KG1 (cell line): ENCODE results near the gene TRIM41.
"Not testable (repeated sequence)": the region's sequence is repeated elsewhere in the genome, so short reads cannot be mapped to it uniquely, and the experiment has no call there.

ENCODE experiments used
- DNase-seq: peaks from one replicate; lab custom pipeline; 2025; lab: John Stamatoyannopoulos, UW

The TRIM41 gene

DNA sequence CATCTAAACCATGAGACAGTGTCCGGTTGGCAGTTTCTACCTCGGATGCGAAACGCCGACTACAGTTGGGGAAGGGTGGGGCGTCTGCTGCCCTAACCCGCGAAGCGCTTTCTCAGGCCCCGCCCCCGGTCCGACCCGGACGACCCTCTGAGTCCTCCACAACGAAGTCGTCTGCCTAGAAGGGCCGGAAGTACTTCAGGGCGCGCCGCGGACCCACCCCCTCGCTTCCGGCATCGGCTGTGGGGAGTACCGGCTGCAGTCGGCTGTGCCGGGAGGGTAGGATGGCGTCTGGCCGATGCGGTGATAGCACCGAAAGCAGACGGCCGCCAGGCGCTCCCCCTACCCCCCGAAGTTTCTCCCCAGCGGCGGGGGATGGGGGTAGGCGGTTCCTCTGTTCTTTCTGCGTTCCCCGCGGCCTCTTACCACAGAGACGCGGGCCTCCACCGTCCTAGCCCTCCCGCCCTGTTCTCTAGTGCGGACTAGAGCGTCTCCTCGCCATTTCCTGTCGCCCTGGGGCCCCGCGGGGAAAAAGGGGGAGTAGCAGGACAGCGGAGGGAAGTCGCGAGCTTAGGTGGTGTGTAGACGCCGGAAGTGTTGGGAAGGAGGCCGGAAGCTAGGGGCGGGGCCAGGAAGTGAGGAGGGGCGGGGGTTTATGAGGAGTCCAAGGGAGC lies at the start of gene TRIM41:
TSS of gene TRIM41 (plus strand) at position 224 of the 671 bp plus-strand sequence. CDS start 719 bp downstream, outside the sequence.
- DNase-seq, result no peak

DNA sequence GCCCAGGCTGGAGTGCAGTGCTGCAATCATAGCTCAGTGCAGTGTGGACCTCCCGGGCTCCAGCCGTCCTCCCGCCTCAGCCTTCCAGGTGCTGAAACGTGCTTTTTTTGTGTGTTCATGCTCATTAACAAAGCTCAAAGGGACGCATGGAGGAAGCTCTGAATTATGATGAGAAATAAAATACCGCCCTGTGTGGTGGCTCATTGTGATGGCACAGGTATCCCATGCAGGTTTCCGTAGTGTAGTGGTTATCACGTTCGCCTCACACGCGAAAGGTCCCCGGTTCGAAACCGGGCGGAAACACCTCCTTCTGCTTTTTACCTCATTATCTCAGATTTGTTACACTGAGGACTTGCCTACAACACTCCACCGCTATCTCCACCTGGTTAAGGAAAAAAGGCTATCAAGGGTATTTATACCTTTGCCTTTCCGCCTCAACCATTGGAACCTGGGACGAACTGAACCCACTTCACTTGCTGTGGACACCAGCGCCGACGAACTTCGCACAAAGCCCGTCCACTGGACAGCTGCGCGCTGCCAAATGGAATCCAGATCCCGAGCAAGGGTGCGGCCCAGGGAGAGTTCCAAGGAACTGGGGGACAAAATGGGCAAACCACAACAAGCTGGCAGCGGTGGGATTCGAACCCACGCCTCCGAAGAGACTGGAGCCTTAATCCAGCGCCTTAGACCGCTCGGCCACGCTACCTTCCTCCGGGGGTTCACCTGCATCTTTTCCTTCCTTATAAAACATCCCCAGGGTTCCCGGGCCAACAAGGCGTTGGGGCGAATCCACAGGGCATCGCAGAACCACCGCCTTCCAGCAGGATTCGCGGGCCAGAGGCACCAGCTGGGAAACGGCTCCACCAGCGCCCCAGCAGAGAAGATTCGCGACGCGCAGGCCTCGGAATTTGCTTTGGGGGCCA lies 49.4 kb upstream of the TRIM41 start:
- DNase-seq, result no peak

DNA sequence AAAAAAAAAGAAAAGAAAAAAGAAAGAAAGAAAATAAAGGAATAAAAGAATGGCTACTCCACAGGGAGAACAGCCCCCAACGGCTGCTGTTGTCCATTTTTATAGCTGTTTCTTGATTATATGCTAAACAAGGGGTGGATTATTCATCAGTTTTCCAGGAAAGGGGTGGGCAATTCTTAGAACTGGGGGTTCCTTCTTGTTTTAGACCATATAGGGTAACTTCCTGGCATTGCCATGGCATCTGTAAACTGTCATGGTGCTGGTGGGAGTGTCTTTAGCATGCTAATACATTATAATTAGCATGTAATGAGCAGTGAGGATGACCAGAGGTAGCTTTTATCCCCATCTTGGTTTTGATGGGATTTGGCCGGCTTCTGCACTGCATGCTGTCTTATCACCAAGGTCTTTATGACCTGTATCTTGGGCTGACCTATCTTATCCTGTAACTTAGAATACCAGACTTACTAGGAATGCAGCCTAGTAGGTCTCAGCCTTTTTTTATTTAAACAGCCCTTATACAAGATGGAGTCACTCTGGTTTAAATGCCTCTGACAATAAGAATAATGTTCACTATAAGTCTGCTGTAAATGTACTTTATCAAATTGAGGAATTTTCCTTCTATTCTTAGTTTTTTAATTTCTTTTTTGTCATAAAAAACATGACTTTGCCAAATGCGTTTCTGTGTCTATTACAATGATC lies 46.7 kb upstream of the TRIM41 start:
- DNase-seq, result no peak

DNA sequence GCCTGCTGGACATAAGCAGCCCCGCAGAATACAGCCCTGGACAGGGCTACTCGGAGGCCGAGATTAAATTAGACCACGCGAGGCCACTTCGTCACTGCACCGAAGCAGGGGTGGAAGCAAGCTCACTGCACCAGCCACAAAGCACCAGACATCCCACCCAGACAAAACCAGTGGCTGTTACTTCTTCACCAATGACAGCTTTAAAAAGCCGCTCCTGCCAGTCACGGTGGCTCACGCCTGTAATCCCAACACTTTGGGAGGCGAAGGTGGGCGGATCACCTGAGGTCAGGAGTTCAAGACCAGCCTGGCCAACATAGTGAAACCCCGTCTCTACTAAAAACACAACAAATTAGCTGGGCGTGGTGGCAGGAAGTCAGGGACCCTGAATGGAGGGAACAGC lies 45.5 kb upstream of the TRIM41 start:
- not testable (repeated sequence) for DNase-seq

DNA sequence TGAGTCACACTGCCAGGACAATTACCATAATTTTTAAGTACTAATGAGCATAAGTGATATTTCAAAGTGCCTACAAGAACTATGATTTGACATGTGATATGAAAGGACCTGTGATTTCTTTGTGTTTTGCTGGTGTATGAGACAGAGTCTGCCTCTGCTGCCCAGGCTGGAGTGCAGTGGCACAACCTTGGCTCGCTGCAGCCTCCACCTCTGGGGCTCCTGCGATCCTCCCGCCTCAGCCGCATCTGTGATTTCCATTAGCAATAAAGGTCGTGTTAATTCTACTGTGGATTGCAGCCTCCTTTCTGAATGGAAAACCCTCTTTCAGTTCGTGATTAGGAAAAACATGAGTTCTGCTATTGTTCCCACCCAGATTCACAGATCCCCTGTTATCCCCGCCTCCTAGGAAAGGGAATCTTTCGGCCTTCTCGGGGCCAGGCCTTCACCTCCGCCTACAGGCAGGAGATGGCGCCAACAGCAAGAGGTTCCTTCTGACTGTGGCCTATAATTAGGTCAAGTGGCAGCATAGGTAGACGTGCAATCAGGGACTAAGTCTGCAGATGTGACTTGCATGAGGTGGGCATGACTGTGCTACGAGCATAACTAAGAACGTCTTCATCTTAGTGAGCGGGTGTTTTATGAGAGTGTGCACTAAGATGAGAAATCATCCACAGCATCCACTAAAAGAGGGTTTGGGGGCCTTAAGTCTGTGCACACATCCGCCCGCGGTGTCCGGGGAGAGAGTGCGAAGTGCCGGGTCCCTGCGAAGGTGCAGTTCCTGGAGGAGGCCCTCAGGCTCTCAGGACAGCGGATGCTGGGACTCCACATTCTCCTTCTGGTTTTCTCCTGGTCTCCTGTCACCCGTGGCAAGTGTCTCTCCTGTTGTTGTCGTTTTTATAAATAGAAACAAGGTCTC lies 41.2 kb upstream of the TRIM41 start:
- no peak for DNase-seq

DNA sequence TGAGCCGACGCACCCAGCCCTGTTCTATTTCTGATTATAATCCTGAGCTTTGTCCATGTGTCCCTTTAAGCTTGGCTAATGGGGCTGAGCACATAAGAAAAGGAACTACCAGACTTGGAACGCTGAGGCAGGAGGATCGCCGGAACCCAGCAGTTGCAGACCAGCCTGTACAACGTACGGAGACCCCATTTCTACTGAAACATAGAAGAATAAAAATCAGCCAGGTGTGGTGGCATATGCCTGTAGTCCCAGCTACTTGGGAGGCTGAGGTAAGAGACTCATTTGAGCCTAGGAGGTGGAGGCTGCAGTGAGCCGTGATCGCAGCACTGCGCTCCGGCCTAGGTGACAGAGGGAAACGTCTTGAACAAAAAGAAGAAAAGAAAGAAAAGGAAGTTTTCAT lies 40.4 kb upstream of the TRIM41 start:
- DNase-seq, result no peak

DNA sequence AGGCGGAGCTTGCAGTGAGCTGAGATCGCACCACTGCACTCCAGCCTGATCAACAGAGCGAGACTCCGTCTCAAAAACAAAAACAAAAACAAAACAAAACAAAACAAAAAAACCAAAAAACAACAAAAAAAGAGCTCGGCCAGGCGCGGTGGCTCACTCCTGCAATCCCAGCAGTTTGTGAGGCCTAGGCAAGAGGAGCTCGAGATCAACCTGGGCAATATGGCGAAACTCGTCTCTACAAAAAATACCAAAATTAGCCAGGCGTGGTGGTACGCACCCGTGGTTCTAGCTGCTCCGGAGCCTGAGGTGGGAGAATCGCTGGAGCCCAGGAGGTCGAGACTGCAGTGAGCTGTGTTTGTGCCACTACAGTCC lies 38.2 kb upstream of the TRIM41 start:
- DNase-seq, result no peak

DNA sequence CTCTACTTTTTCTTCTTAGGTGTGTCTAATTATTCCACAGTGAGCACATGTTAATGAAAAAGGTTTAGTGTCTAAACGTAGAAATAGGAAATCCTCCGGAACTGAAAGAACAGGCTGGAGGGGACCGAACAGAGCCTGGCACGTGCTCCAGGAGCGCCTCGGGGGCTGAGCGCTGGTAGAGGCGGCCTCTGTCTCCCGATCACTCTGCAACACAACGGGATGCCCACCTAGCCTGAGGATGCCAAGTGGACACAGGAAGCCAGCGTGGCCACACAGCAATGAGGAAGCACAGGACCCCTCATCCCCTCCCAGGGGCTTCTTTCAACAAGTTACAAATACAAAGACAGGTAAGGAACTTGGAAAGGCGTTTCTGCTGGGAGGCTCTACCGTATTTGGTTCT lies 37.5 kb upstream of the TRIM41 start:
- no peak for DNase-seq

DNA sequence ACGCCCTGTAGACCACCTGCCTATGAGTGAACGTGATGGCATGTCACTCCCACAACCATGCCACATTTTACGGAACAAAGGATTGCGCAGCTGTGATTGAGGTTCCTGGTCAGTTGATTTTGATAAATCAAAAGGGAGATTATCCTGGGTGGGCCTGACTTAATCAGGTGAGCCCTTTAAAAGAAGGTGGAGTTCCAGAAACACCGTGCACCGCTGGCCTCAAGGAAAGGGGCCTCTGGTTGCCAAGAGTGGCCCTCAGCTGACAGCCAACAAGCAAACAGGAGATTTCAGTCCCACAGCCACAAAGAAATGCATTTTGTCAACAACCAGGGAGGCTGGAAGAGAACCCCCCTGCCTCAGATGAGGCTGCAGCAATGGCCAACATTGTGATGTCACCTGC lies 37.1 kb upstream of the TRIM41 start:
- DNase-seq, result no peak

DNA sequence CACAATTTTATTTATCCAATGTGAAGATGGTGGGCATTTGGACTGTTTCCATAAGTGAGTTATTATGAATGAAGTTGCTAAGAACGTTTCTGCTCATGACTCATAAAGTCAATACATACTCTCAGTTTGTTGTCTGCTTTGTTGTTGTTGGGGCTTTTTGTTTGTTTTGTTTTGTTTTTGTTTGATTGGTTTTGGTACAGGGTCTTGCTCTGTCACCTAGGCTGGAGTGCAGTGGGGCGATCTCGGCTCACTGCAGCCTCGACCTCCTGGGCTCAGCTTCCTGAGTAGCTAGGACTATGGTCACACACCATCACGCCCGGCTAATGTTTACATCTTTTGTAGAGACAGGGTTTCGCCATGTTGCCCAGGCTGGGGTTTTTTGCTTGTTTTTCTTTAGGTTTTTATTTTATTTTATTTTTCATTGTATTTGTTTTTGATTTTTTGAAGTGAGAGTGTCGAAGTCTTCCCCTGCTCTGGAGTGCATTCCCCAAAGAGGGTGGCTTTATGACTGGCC lies 36.0 kb upstream of the TRIM41 start:
- no peak for DNase-seq

DNA sequence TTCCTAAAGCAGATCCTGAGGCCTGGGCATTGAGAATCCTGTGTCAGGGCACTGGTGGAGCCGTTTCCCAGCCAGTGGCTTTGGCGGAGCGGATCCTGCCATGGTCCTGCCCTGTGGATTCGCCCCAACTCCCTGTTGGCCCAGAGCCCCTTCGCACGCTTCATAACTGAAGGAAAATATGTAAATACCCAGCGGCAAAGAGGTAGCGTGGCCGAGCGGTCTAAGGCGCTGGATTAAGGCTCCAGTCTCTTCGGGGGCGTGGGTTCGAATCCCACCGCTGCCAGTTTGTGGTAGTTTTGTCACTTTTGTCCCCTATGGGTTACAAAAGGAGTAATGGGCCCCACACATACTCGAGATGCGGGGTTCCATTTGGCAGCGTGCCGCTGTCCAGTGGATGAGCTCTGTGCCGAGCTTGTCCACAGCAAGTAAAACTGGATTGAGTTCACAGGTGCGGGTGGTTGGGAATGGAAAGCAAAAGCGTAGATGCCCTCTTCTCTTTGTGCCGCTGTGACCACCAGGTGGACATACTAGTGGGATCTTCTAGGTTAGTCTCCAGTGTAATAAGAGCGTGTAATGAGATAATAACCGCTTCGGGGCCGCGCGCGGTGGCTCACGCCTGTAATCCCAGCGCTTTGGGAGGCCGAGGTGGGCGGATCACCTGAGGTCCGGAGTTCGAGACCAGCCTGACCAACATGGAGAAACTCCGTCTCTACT lies 35.4 kb upstream of the TRIM41 start:
- no peak for DNase-seq

DNA sequence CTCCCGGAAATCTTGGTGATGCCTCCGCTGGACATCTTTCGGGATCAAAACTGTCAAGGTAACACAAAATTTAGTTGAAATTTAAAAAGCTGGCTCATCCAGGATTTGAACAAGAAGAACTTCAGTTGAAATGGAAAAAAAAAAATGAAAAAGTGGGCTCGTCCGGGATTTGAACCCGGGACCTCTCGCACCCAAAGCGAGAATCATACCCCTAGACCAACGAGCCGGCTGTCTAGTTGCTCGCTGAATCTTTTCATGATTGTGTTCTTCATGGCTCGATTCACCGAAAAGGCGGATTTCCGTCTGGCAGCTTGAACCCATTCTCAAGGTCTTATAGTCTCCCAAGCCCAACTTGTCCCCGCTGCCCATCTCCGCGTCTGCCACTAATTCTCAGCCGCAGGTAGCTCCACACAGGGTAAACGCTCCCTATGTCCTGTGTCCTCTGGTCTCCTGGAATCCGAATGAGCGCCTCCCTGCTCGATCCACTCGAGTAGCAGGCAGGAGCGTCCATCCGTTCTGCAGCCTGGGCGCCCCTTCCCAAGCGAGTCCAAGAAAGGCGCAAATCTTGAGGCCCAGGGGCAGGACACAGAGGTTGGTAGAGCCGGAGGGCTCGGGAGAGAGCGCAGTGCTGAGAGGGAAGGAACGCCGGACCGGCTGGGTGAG lies 34.2 kb upstream of the TRIM41 start:
- no peak for DNase-seq

DNA sequence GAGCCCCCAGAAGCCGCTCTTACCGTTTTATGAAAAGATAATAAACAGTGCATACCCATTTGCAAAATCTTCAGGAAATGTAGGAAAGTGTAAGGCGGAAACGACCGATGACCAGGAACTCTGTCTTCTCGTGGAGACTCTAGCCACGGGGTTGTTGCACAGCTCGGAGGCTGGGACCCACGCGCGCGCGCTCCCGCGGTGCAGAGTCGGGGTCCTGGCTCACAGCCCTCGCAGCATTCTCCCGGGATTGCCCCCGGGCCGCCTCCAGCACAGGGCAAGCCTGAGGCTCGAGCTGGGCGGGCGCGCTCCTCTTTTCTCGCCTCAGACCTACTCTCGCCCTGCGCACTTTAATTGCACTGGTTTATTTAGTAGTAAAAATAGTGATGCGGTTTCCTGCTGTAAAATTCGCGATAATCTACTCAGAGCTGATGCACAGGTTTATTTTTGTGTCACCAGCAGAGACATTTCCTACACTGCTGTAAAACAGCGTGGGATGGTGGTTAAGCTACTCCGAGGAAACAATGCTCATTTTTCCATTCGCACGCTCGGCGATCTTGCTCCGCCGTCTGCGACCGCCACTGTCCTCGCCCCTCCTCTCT lies 33.6 kb upstream of the TRIM41 start:
- no peak for DNase-seq

DNA sequence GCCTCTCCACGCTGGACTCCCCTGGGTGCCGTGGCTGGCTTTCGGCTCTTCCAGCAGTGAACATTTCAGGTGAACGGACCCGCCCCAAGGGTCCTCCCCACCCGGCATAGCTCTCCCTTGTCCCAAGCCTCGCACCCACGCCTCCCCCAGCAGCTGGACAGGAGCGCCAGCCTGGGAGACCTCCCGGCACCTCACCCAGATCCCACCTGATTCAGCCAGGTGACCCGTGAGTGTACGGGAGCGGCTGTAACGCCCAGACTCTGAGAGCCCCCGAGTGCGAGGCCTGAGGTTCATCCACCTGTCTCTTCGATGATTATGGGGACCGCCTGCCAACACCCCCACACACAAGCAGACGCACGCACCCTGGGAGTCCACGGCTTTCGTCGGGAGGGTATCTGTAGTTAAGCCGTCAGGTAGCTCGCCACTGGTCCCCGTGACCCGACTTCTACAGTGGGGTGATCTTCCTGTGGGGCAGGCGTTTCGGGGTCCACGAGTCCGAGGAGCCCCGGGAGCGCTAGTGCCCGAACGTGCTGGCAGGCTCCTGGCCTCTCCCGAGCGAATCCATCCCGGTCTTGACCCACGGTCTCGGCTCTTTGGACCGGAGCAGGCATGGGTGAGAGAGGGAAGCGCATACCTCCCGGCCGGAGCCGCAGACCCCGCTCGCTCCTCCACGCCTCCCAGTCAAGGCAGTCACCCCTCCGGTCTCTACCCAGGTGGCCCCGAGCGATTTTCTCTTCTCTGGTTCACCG lies 32.9 kb upstream of the TRIM41 start:
- no peak for DNase-seq

DNA sequence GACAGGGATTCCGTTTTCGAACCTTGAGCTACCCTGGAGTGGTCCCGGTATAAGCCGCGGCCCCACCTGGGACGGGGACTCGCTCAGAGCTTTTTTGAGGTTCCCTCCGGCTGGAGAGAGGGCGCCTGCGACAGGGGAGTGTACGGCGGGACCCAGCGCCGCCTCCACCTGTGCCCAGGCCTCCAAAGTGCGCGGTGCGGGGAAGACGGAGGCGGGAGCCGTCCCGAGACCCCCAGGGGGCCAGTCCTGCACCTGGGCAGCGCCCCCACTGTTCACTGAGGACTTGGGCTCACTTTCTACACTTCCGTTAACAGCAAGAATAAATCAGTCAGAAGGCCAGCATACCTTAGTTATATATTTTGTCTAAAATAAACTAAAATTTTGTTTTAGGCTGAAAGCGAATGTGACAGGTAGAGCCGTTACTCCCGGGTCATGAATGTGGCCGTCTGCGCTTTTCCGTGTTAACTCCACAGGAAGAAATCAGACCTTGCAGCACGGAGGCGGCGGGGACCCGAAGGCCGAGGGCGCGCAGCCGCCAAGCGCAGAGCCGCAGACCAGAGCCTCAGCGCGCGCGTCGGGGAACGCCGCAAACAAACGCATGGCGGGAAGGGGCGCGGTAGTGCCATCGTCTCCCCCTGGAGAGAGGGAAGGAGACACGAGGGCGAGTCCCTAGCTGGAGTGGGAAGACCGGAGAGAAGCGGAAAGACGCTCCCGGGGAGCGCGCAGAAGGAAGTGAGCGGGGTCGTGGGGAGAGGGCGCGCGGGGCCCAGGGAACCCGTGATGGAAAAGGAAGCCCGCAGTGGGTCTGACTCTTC lies 32.2 kb upstream of the TRIM41 start:
- no peak for DNase-seq

DNA sequence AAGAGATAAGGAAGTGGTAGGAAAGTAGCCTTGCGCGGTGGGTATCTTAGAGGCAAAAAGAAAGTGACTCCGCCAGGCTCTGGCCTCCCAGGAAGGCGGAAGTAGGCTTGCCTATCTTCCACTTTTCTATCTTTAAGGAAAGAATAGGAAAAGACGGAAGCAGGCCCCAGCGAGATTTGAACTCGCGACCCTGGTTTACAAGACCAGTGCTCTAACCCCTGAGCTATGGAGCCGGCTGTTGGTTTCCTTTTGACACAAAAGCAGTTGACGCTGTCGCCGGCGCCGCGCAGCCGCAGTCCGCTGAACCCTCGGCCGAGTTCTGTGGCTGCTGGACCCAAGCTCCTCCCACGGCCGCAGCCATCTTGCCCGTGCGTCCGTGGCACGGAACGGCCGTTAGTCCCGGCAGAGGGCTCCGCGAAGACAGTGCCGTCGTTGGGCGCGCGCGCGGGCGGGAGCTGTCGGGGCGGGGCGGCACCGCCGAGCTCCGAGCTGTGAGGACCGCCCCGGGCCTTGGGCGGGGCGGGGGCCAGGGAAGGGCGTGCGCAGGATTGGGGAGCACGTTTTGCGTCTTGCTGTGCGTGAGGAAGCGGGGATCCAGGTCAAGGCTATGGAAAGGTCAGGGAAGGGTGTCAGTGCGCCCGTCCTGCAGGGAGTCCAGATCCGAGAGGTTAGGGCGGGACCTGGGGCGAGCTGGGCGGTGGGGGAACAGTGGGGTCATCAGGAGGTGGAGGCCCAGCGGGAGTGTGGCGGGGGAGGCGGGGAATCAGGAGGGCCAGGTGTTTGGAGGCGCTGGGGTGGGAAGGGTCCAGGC lies 31.4 kb upstream of the TRIM41 start:
- no peak for DNase-seq

DNA sequence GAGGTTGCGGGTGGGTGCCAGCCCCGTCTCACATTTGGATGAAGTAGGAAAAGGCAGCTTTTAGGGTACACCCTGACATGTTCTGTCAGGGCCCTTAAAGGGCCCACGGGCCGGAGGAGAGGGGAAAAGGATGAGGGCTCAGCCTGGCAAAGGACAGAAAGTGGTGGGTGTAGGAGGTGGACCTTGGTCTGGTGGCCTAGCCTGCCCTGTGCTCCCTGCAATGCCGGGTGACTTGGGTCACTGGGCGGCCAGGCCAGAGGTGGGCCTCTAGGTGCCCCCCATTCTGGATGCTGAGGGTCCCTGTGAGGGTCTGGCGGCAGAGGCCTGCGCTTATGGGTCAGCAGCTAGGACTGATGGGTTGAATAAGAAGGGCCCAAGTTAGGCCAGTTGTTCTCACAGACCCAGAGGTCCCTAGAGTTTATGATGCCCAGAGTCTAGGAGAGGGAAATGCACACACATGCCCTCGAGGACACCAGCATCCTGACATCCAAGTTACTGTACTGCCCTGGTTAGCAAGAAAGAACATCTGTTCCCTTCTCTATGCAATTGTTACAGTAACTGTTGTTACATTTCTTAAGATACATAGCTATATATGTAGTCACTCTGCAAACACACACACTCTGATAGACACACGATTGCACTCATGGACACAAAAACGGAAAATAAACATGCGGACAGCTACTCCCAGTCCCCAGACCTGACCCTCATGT lies 30.6 kb upstream of the TRIM41 start:
- DNase-seq, result no peak
